SK-N-SH (cell line): ENCODE data around the gene TNFRSF4. TPM values are rescaled to one million over a fixed set of nuclear protein-coding genes. Genes with fewer than 3 reads are reported as not detected.

Experiments used
- CTCF ChIA-PET: fragments of 300-600, 350-600 bp; formaldehyde crosslinking; extraction: SDS; loops from one replicate; lab custom pipeline; 2021; lab: Yijun Ruan, JAX
- POLR2A ChIA-PET: fragments of 350-600 bp; sonication (Branson Sonifier 250); formaldehyde crosslinking; extraction: SDS; loops from one replicate; lab custom pipeline; 2020; ENCODE audit warnings: antibody characterized with exemption, inconsistent platforms; lab: Yijun Ruan, JAX
- DNase-seq: peaks from one replicate; pipeline ENCODE4 v3.0.0; 2012
- H2AFZ ChIP-seq: fragments of 200-600 bp; sonication (generic); 2 replicates; pipeline ENCODE4 v1.8.1; 2016; ENCODE audit warnings: antibody characterized with exemption, mild to moderate bottlenecking, low read depth
- H3F3A ChIP-seq: fragments of 200-600 bp; sonication (generic); replicated peaks from 2 replicates; pipeline ENCODE3; 2016; ENCODE audit warnings: antibody characterized with exemption, mild to moderate bottlenecking; ENCODE audit not compliant: insufficient read depth
- H3K27ac ChIP-seq, 2 experiments: fragments of 200-500 bp in 1 of 2; fragments of 200-600 bp in 1 of 2; sonication (Bioruptor generic) in 1 of 2; sonication (generic), shearing (Covaris generic) in 1 of 2; 2 replicates each; pipeline versions ENCODE4 v1.5.1 to v1.6.1; 2014 to 2016; ENCODE audit warnings: low read depth in 2 of 2, inconsistent platforms in 1 of 2, low read length in 1 of 2, mild to moderate bottlenecking in 1 of 2, mixed read lengths in 1 of 2
- H3K27me3 ChIP-seq: fragments of 200-600 bp; sonication (generic), shearing (Covaris generic); 2 replicates; pipeline ENCODE4 v1.6.1; 2016; ENCODE audit warnings: mixed run types; ENCODE audit not compliant: insufficient read depth
- H3K36me3 ChIP-seq, 2 experiments: fragments of 200-500 bp in 1 of 2; fragments of 200-600 bp in 1 of 2; sonication (Bioruptor generic) in 1 of 2; sonication (generic) in 1 of 2; replicated peaks in 1 of 2; 2 replicates each; pipeline versions ENCODE3 to v1.5.1; 2014 to 2016; ENCODE audit warnings: low read length in 1 of 2, mild to moderate bottlenecking in 1 of 2; ENCODE audit not compliant: insufficient read depth in 2 of 2, control insufficient read depth in 1 of 2
- H3K4me1 ChIP-seq, 2 experiments: fragments of 200-500 bp in 1 of 2; fragments of 200-600 bp in 1 of 2; sonication (Bioruptor generic) in 1 of 2; sonication (generic), shearing (Covaris generic) in 1 of 2; 2 replicates each; pipeline versions ENCODE4 v1.5.1 to v1.6.1; 2014 to 2016; ENCODE audit warnings: low read depth in 1 of 2, low read length in 1 of 2, mixed run types in 1 of 2; ENCODE audit not compliant: insufficient read depth in 2 of 2, control insufficient read depth in 1 of 2
- H3K4me2 ChIP-seq: fragments of 200-600 bp; sonication (generic), shearing (Covaris generic); 2 replicates; pipeline ENCODE4 v1.6.1; 2017; ENCODE audit warnings: mixed run types
- H3K4me3 ChIP-seq, 2 experiments: fragments of 200-500 bp in 1 of 2; fragments of 200-600 bp in 1 of 2; sonication (Bioruptor generic) in 1 of 2; sonication (generic), shearing (Covaris generic) in 1 of 2; 2 replicates each; pipeline versions ENCODE4 v1.5.1 to v1.8.1; 2014 to 2016; ENCODE audit warnings: low read depth in 2 of 2, inconsistent platforms in 1 of 2, low read length in 1 of 2, mild to moderate bottlenecking in 1 of 2, mixed read lengths in 1 of 2, moderate library complexity in 1 of 2
- H3K79me2 ChIP-seq: fragments of 200-600 bp; sonication (generic); 2 replicates; pipeline ENCODE4 v1.8.1; 2017; ENCODE audit warnings: mild to moderate bottlenecking; ENCODE audit not compliant: insufficient read depth
- H3K9ac ChIP-seq: fragments of 200-600 bp; sonication (generic); 2 replicates; pipeline ENCODE4 v1.6.1; 2017; ENCODE audit warnings: mixed run types
- H3K9me2 ChIP-seq: fragments of 200-600 bp; sonication (generic); 2 replicates; pipeline ENCODE4 v1.6.1; 2017; ENCODE audit warnings: mixed run types
- H3K9me3 ChIP-seq: fragments of 200-600 bp; sonication (generic); 2 replicates; pipeline ENCODE4 v1.6.1; 2017; ENCODE audit warnings: mixed run types, mild to moderate bottlenecking, moderate library complexity
- H4K20me1 ChIP-seq: fragments of 200-600 bp; sonication (generic); 2 replicates; pipeline ENCODE4 v1.6.1; 2017; ENCODE audit warnings: mild to moderate bottlenecking, mixed run types; ENCODE audit not compliant: insufficient read depth
- EP300 ChIP-seq, 2 experiments: IDR thresholded peaks; 2 replicates each; pipeline versions ENCODE4 v1.4.0 to v1.6.1; 2012; ENCODE audit warnings: borderline replicate concordance in 1 of 2, low read depth in 1 of 2, low read length in 1 of 2
- FOXJ3 ChIP-seq: sonication (generic); formaldehyde crosslinking; IDR thresholded peaks from 2 replicates; pipeline ENCODE4 v1.5.1; 2020; ENCODE audit warnings: mild to moderate bottlenecking, missing genetic modification reagents
- FOXM1 ChIP-seq: IDR thresholded peaks from 2 replicates; pipeline ENCODE4 v1.4.0; 2012; ENCODE audit warnings: low read depth, mild to moderate bottlenecking
- GATA2 ChIP-seq: sonication (generic); formaldehyde crosslinking; IDR thresholded peaks from 2 replicates; pipeline ENCODE4 v1.5.0; 2020; ENCODE audit warnings: mild to moderate bottlenecking, missing genetic modification reagents
- JUND ChIP-seq: IDR thresholded peaks from 2 replicates; pipeline ENCODE4 v1.4.0; 2012
- MEF2A ChIP-seq: IDR thresholded peaks from 2 replicates; pipeline ENCODE4 v1.4.0; 2012; ENCODE audit warnings: low read depth, borderline replicate concordance
- NFIC ChIP-seq: IDR thresholded peaks from 2 replicates; pipeline ENCODE4 v1.4.0; 2012; ENCODE audit warnings: borderline replicate concordance
- NRF1 ChIP-seq: IDR thresholded peaks from 2 replicates; pipeline ENCODE4 v1.6.1; 2012; ENCODE audit warnings: low read depth, mild to moderate bottlenecking, low read length
- POLR2AphosphoS5 ChIP-seq: IDR thresholded peaks from 2 replicates; pipeline ENCODE4 v1.6.1; 2012; ENCODE audit warnings: low read depth, low read length
- TAF1 ChIP-seq: IDR thresholded peaks from 2 replicates; pipeline ENCODE4 v1.6.1; 2012; ENCODE audit warnings: low read depth, mild to moderate bottlenecking, low read length, moderate library complexity, borderline replicate concordance
- TEAD4 ChIP-seq: IDR thresholded peaks from 2 replicates; pipeline ENCODE4 v1.4.0; 2012; ENCODE audit warnings: mild to moderate bottlenecking, borderline replicate concordance; ENCODE audit not compliant: insufficient read depth
- YY1 ChIP-seq: IDR thresholded peaks from 2 replicates; pipeline ENCODE4 v1.4.0; 2012; ENCODE audit warnings: low read depth, mild to moderate bottlenecking
- WGBS: methylation state at CpG from one replicate; pipeline ENCODE4 v1.1.6; 2017; ENCODE audit warnings: low lambda C conversion rate; 5-methylcytosine and 5-hydroxymethylcytosine counted together
- polyA plus RNA-seq, 3 experiments: library from polyadenylated mRNA; depleted of rRNA; stranded (reverse); fragments of >200 nt; gene quantifications; 2 replicates each; pipeline ENCODE4 v1.2.3, GENCODE V29; 2012
- TF ChIP-seq, protein P1 (sequence below): fragments of 150-350 bp; IDR thresholded peaks from 2 replicates; pipeline ENCODE4 v1.6.1; 2016; ENCODE audit warnings: mild to moderate bottlenecking, low read depth, low read length
- TF ChIP-seq, protein P2 (sequence below): fragments of 150-350 bp; IDR thresholded peaks from 2 replicates; pipeline ENCODE4 v1.6.1; 2017; ENCODE audit warnings: antibody characterized with exemption, low read length, low read depth, borderline replicate concordance
- TF ChIP-seq, protein P3 (sequence below): IDR thresholded peaks from 2 replicates; pipeline ENCODE4; 2012
- TF ChIP-seq, protein P4 (sequence below): IDR thresholded peaks from 2 replicates; pipeline ENCODE4 v1.4.0; 2012; ENCODE audit warnings: low read depth, borderline replicate concordance

Gene TNFRSF4
- polyA plus RNA-seq, 1 of the 3 experiments (the other 2 are of a cell fraction) = not detected

DNA sequence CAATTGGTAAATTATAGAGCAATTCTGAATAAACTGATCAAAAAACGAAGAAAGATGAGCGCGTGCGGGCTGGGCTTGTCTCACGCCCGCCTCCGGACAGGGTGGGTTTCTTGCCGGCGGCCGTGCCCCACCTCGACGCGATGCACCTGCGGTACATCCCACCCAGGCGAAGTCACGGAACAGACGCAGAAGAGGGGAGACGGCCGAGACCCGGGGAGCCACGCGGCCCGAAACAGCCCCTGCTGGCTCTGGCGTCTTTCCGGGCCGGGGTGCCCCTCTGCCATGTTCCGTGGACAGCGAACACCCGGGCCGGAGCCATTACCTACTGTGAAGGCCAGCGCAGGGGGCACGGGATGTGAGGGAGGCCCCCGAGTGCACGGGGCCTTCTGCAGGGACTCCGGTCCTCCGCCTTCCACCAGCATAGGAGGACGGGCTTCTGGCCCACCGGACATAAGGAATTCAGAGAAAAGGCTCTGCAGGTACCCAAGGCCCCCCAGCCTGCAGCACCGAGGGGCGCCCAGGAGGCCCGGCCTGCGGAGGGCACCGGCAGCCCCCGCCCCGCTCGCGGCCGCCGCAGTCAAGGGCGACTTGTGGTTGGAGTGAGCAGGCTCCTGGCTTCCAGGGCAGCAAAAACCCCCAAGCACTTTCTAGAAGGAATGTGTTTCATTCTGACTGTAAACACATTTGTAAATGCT, 40.2 kb upstream of the TNFRSF4 start:
- TF ChIP-seq EP300 (IDR thresholded peaks at IDR 0.05; ENCODE audit: borderline replicate concordance in 1 of 2, low read depth in 1 of 2, low read length in 1 of 2) (no peak), FOXJ3 (CRISPR knock-in tag) (no peak), NRF1 (no peak), JUND (no peak), MEF2A (no peak), POLR2AphosphoS5 (no peak), GATA2 (CRISPR knock-in tag) (no peak), YY1 (no peak), TEAD4 (no peak), TAF1 (no peak), NFIC (no peak), FOXM1 (no peak)
- TF ChIP-seq, protein P1, sequence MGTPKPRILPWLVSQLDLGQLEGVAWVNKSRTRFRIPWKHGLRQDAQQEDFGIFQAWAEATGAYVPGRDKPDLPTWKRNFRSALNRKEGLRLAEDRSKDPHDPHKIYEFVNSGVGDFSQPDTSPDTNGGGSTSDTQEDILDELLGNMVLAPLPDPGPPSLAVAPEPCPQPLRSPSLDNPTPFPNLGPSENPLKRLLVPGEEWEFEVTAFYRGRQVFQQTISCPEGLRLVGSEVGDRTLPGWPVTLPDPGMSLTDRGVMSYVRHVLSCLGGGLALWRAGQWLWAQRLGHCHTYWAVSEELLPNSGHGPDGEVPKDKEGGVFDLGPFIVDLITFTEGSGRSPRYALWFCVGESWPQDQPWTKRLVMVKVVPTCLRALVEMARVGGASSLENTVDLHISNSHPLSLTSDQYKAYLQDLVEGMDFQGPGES = no peak
- TF ChIP-seq, protein P2, sequence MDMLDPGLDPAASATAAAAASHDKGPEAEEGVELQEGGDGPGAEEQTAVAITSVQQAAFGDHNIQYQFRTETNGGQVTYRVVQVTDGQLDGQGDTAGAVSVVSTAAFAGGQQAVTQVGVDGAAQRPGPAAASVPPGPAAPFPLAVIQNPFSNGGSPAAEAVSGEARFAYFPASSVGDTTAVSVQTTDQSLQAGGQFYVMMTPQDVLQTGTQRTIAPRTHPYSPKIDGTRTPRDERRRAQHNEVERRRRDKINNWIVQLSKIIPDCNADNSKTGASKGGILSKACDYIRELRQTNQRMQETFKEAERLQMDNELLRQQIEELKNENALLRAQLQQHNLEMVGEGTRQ = no peak
- TF ChIP-seq, protein P3, sequence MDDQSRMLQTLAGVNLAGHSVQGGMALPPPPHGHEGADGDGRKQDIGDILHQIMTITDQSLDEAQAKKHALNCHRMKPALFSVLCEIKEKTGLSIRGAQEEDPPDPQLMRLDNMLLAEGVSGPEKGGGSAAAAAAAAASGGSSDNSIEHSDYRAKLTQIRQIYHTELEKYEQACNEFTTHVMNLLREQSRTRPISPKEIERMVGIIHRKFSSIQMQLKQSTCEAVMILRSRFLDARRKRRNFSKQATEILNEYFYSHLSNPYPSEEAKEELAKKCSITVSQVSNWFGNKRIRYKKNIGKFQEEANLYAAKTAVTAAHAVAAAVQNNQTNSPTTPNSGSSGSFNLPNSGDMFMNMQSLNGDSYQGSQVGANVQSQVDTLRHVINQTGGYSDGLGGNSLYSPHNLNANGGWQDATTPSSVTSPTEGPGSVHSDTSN = no peak
- TF ChIP-seq, protein P4, sequence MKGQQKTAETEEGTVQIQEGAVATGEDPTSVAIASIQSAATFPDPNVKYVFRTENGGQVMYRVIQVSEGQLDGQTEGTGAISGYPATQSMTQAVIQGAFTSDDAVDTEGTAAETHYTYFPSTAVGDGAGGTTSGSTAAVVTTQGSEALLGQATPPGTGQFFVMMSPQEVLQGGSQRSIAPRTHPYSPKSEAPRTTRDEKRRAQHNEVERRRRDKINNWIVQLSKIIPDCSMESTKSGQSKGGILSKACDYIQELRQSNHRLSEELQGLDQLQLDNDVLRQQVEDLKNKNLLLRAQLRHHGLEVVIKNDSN = no peak
- H3K4me2 ChIP-seq = no peak overlapping the region
- H3F3A ChIP-seq = no peaks in the 10 kb centered on the region
- no peaks in the 10 kb centered on the region for H3K79me2 ChIP-seq
- no peaks in the 10 kb centered on the region for H3K9me3 ChIP-seq
- 0 out of 2 replicates have a peak, but pooled peaks cover 11% of the 10 kb centered on the region for H4K20me1 ChIP-seq
- ChIA-PET POLR2A (no interaction called here), CTCF (interaction anchor here (1.4 to 2.0 kb wide), 4 partner anchors 38 to 222 kb away, joined by 3 to 11 read pairs (median 5); no protein-coding TSS in a partner anchor)
- no peak overlapping the region for H3K27ac ChIP-seq
- H3K27me3 ChIP-seq = no peaks in the 10 kb centered on the region
- no peaks in the 10 kb centered on the region for H3K9me2 ChIP-seq
- no peak overlapping the region for H3K4me3 ChIP-seq
- DNase-seq = no peak
- H3K4me1 ChIP-seq = no peaks in the 10 kb centered on the region; a peak in 1 of 4 replicates
- peaks cover 0 to 39% of the 10 kb centered on the region in 2 experiments for H3K36me3 ChIP-seq
- WGBS = 97% methylated on average over 26 of the region's 50 CpGs
- H3K9ac ChIP-seq = no peak overlapping the region
- H2AFZ ChIP-seq = no peak overlapping the region
